C4-2B (cell line): ENCODE measurements around the gene TWF2.

Experiments used
- CTCF ChIP-seq: fragments of 450-650 bp; conservative IDR thresholded peaks from 2 replicates; pipeline ENCODE4 v1.5.1; 2017; ENCODE audit warnings: mild to moderate bottlenecking
- ZFX ChIP-seq: fragments of 450-650 bp; IDR thresholded peaks from 2 replicates; pipeline ENCODE4 v1.6.1; 2017

- no peak; the same call in 1 of the 2 replicates for TF ChIP-seq CTCF
- TF ChIP-seq ZFX: no peak
Measured at GRCh38 chr3:52278510-52279069, 39.6 kb upstream of the TWF2 start, which contains the start of gene WDR82.
